Neural progenitor cell (in vitro differentiated cells): Measurements from ENCODE around the gene SPEM1. TPM values are rescaled to one million over a fixed set of nuclear protein-coding genes. Genes with fewer than 3 reads are reported as not detected.

Experiments used
- DNase-seq: peaks from one replicate; pipeline ENCODE4 v3.0.0-alpha.2; 2016; ENCODE audit warnings: low spot score
- H2AFZ ChIP-seq: fragments of 200-600 bp; sonication (generic); replicated peaks from 2 replicates; pipeline ENCODE4 v1.6.1; 2016; ENCODE audit warnings: antibody characterized with exemption
- H3F3A ChIP-seq: fragments of 200-600 bp; sonication (generic); 2 replicates; pipeline ENCODE4 v1.6.1; 2016; ENCODE audit warnings: antibody characterized with exemption, low read depth
- H3K27ac ChIP-seq: fragments of 200-600 bp; sonication (generic); 2 replicates; pipeline ENCODE4 v1.5.1; 2016; ENCODE audit warnings: mild to moderate bottlenecking
- H3K27me3 ChIP-seq: fragments of 200-600 bp; sonication (generic); 2 replicates; pipeline ENCODE4 v1.6.1; 2016; ENCODE audit warnings: mild to moderate bottlenecking, moderate library complexity
- H3K36me3 ChIP-seq: fragments of 200-600 bp; sonication (generic); 2 replicates; pipeline ENCODE4 v1.5.1; 2016
- H3K4me1 ChIP-seq: fragments of 200-600 bp; sonication (generic); 2 replicates; pipeline ENCODE4 v1.6.1; 2016; ENCODE audit warnings: mixed run types
- H3K4me2 ChIP-seq: fragments of 200-600 bp; sonication (generic); 2 replicates; pipeline ENCODE4 v1.6.1; 2016
- H3K4me3 ChIP-seq: fragments of 200-600 bp; sonication (generic); 2 replicates; pipeline ENCODE4 v1.5.1; 2016
- H3K79me2 ChIP-seq: fragments of 200-600 bp; sonication (generic); 2 replicates; pipeline ENCODE4 v1.6.1; 2016; ENCODE audit warnings: low read depth
- H3K9ac ChIP-seq: fragments of 200-600 bp; sonication (generic); 2 replicates; pipeline ENCODE4 v1.6.1; 2016
- H3K9me3 ChIP-seq: fragments of 200-600 bp; sonication (generic); 2 replicates; pipeline ENCODE4 v1.5.1; 2016; ENCODE audit warnings: low read depth
- H4K20me1 ChIP-seq: fragments of 200-600 bp; sonication (generic); 2 replicates; pipeline ENCODE4 v1.6.1; 2016; ENCODE audit warnings: low read depth
- H3K27ac Mint-ChIP-seq: 3 replicates; pipeline ENCODE4 v1.8.0; 2021; ENCODE audit warnings: mixed read lengths
- H3K27me3 Mint-ChIP-seq: 2 replicates; pipeline ENCODE4 v1.8.0; 2022; ENCODE audit warnings: low read depth, mild to moderate bottlenecking, inconsistent platforms, moderate library complexity, mixed read lengths; ENCODE audit not compliant: insufficient read depth
- H3K36me3 Mint-ChIP-seq: 3 replicates; pipeline ENCODE4 v1.8.0; 2021; ENCODE audit warnings: mixed read lengths
- H3K4me1 Mint-ChIP-seq: 3 replicates; pipeline ENCODE4 v1.8.0; 2021; ENCODE audit warnings: mixed read lengths
- H3K4me3 Mint-ChIP-seq: 3 replicates; pipeline ENCODE4 v1.8.0; 2021; ENCODE audit warnings: mild to moderate bottlenecking, moderate library complexity, mixed read lengths
- H3K9me3 Mint-ChIP-seq: 3 replicates; pipeline ENCODE4 v1.8.0; 2020; ENCODE audit warnings: mixed read lengths
- EZH2 ChIP-seq: fragments of 200-600 bp; sonication (generic); IDR thresholded peaks from 2 replicates; pipeline ENCODE4 v1.6.1; 2017; ENCODE audit warnings: antibody characterized with exemption, mild to moderate bottlenecking, moderate library complexity
- EZH2phosphoT487 ChIP-seq: fragments of 200-600 bp; sonication (generic); IDR thresholded peaks from 2 replicates; pipeline ENCODE4 v1.6.1; 2017; ENCODE audit warnings: antibody characterized with exemption
- total RNA-seq: library from RNA; depleted of rRNA; stranded (reverse); fragments of >200 nt; gene quantifications from 2 replicates; pipeline ENCODE4 v1.2.3, GENCODE V29; 2015; ENCODE audit warnings: low replicate concordance
- TF ChIP-seq, protein P1 (sequence below): fragments of 200-600 bp; sonication (generic); IDR thresholded peaks from 2 replicates; pipeline ENCODE4 v1.5.1; 2017; ENCODE audit warnings: antibody characterized with exemption, mild to moderate bottlenecking

The SPEM1 gene
- total RNA-seq, 1 donor from 2014 or later, result not detected

DNA sequence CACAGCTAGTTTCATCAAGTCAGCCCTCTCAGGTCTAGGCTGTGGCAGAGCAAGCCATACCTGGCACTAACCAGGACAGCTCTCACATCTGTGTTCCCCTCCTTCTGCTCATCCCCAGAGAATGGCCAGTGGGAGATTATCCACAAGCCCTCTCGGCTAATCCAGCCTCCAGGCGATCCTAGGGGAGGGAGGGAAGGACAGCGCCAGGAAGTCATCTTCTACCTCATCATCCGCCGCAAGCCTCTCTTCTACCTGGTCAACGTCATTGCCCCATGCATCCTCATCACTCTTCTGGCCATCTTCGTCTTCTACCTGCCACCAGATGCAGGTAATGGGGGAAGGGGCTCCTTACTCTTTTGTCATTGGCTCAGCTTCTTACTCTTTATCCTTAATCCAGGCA lies 28.3 kb downstream of the SPEM1 start:
- peak overlapping the region; percentile 31 for H3K4me3 Mint-ChIP-seq
- peaks cover 22% of the 10 kb centered on the region for H3F3A ChIP-seq
- no peaks in the 10 kb centered on the region for H3K36me3 Mint-ChIP-seq
- DNase-seq, result no peak
- H3K4me3 ChIP-seq, result no peak overlapping the region
- no peak overlapping the region for H3K4me2 ChIP-seq
- H3K79me2 ChIP-seq, result no peaks in the 10 kb centered on the region
- no peak overlapping the region for H3K27ac Mint-ChIP-seq
- no peaks in the 10 kb centered on the region for H4K20me1 ChIP-seq
- TF ChIP-seq, protein P1, sequence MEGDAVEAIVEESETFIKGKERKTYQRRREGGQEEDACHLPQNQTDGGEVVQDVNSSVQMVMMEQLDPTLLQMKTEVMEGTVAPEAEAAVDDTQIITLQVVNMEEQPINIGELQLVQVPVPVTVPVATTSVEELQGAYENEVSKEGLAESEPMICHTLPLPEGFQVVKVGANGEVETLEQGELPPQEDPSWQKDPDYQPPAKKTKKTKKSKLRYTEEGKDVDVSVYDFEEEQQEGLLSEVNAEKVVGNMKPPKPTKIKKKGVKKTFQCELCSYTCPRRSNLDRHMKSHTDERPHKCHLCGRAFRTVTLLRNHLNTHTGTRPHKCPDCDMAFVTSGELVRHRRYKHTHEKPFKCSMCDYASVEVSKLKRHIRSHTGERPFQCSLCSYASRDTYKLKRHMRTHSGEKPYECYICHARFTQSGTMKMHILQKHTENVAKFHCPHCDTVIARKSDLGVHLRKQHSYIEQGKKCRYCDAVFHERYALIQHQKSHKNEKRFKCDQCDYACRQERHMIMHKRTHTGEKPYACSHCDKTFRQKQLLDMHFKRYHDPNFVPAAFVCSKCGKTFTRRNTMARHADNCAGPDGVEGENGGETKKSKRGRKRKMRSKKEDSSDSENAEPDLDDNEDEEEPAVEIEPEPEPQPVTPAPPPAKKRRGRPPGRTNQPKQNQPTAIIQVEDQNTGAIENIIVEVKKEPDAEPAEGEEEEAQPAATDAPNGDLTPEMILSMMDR, result no peak
- TF ChIP-seq EZH2phosphoT487, result no peak
- TF ChIP-seq EZH2, result no peak
- no peaks in the 10 kb centered on the region for H3K9me3 ChIP-seq
- H3K9me3 Mint-ChIP-seq, result peaks cover 4% of the 10 kb centered on the region
- H3K4me1 Mint-ChIP-seq, result peaks cover 30% of the 10 kb centered on the region
- peaks cover 4% of the 10 kb centered on the region for H3K27me3 Mint-ChIP-seq
- no peak overlapping the region for H2AFZ ChIP-seq
- H3K4me1 ChIP-seq, result peaks cover 9% of the 10 kb centered on the region
- peaks cover 23% of the 10 kb centered on the region for H3K27me3 ChIP-seq
- H3K36me3 ChIP-seq, result no peaks in the 10 kb centered on the region
- H3K27ac ChIP-seq, result no peak overlapping the region
- no peak overlapping the region for H3K9ac ChIP-seq

DNA sequence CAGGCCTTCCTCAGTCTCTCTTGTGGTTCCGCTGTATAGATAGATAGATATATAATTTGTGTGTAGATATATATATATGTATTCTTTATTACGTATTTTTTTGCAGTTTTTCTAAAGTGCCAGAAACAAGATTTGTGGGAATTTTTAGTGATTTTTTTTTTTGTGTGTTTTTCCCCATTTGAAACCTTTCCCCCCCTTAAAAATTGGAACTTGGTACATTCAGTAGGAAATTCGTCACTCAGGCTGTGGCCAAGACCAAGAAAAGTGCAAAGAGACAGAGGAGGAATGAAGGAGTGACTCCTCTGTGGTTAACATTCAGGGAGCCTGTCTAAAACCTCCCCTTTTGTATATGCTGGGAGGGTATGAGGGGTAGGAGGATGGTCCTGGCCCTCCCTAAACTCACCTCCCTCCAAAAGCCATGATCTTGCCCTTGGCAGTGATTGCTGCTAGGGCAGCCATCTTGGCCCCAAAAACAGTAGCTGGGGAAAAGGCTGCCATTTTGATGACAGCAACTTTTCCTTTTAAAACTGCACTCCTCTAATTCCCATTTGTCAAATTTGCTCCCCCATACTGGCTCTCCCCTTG lies 39.9 kb downstream of the SPEM1 start:
- H3K9ac ChIP-seq, result no peak overlapping the region
- H3K79me2 ChIP-seq, result no peaks in the 10 kb centered on the region
- Mint-ChIP-seq H3K27ac (no peak overlapping the region), H3K27me3 (peaks cover 10% of the 10 kb centered on the region), H3K4me3 (peak overlapping the region; percentile 51), H3K9me3 (no peaks in the 10 kb centered on the region), H3K4me1 (peaks cover 15% of the 10 kb centered on the region), H3K36me3 (peaks cover 11% of the 10 kb centered on the region)
- H3K4me2 ChIP-seq, result no peak overlapping the region
- H2AFZ ChIP-seq, result no peak overlapping the region
- no peaks in the 10 kb centered on the region for H3K27me3 ChIP-seq
- no peaks in the 10 kb centered on the region for H3K36me3 ChIP-seq
- H3K4me1 ChIP-seq, result peaks cover 10% of the 10 kb centered on the region
- no peak overlapping the region for H3K4me3 ChIP-seq
- no peak overlapping the region for H3K27ac ChIP-seq
- DNase-seq, result no peak
- peaks cover 25% of the 10 kb centered on the region for H3F3A ChIP-seq
- no peaks in the 10 kb centered on the region for H3K9me3 ChIP-seq
- TF ChIP-seq EZH2phosphoT487 (no peak), EZH2 (no peak)
- TF ChIP-seq, protein P1, result no peak
- H4K20me1 ChIP-seq, result peaks cover 3% of the 10 kb centered on the region

DNA sequence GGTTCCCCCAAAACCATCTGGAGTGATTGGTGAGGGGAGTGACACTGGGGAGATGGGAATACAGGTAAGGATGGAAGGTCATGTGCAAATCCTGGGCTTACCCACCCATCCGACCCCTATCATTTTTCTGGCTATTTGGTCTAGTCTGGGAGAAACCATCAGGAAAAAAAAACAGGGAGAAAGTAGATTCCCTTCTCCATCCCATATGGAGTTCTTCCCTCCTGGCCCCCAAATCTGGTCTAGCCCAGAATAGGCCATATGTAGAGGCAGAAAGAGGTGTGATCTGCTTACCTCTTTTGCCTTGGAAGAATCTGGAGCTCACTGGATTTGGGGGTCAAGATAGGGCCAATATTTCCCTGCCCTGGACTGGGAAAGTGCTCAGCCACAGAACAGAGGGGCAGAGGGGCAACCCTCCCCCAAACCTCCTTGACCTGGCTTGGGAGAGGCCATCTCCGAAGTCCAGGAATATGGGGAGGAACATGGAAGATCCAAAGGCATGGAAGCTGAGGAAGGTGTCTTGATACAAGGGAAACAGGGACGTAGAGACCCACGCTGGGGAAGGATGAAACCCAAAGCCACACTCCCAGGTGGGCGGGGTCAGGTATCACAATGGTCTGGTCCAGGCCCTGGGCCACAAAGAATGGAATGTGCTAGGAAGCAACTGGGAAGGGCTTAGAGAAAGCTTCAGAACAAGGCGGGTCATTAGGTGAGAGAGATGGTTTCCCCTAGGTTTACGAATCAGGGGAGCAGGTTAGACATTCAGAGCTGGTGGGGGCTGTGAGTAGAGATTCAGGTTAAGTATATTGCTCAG lies 40.9 kb downstream of the SPEM1 start:
- Histone ChIP-seq H3K4me3 (no peak overlapping the region), H3F3A (peaks cover 20% of the 10 kb centered on the region), H3K9me3 (no peaks in the 10 kb centered on the region), H3K4me2 (peak overlapping the region; percentile 58), H3K9ac (no peak overlapping the region), H3K27ac (no peak overlapping the region), H3K79me2 (no peaks in the 10 kb centered on the region), H3K27me3 (no peaks in the 10 kb centered on the region), H2AFZ (no peak overlapping the region), H3K4me1 (peaks cover 10% of the 10 kb centered on the region), H3K36me3 (no peaks in the 10 kb centered on the region), H4K20me1 (peaks cover 3% of the 10 kb centered on the region)
- Mint-ChIP-seq H3K27me3 (peaks cover 6% of the 10 kb centered on the region), H3K4me3 (peak overlapping the region; percentile 66), H3K36me3 (peaks cover 13% of the 10 kb centered on the region), H3K9me3 (no peaks in the 10 kb centered on the region), H3K4me1 (peaks cover 9% of the 10 kb centered on the region), H3K27ac (peak overlapping the region; percentile 53)
- TF ChIP-seq EZH2 (no peak), EZH2phosphoT487 (no peak)
- TF ChIP-seq, protein P1, result no peak
- peak; percentile 78 for DNase-seq
